IMR-90 (cell line): Measurements from ENCODE around the gene VAV1. TPM values are rescaled to one million over a fixed set of nuclear protein-coding genes. Genes with fewer than 3 reads are reported as not detected.

ENCODE experiments used
- ATAC-seq: fragments of 200-7000 bp; cut with Tn5 transposase; 2 replicates; pipeline ENCODE4 v1.9.1; 2020; ENCODE audit warnings: low read depth, mild to moderate bottlenecking, moderate library complexity
- BruUV-seq: library from RNA; stranded (reverse); fragments of 400-500 nt; replicated peaks from 2 replicates; lab custom pipeline; 2021; lab: Mats Ljungman, UMichigan
- CTCF ChIA-PET: fragments of 300-600 bp; formaldehyde crosslinking; extraction: SDS; loops from one replicate; lab custom pipeline; 2021; ENCODE audit warnings: antibody characterized with exemption; lab: Yijun Ruan, JAX
- POLR2A ChIA-PET: fragments of 300-600 bp; sonication (Branson Sonifier 250); formaldehyde crosslinking; loops from one replicate; lab custom pipeline; 2022; ENCODE audit warnings: antibody characterized with exemption; ENCODE audit not compliant: unreplicated experiment; lab: Charles Lee
- DNase-seq: peaks from one replicate; pipeline ENCODE4 v3.0.0; 2013
- H2AFZ ChIP-seq: replicated peaks from 2 replicates; pipeline ENCODE3; 2013; ENCODE audit warnings: low read length, mild to moderate bottlenecking; ENCODE audit not compliant: poor library complexity
- H2AK5ac ChIP-seq: 2 replicates; pipeline ENCODE4 v1.6.1; 2013; ENCODE audit warnings: low read depth, low read length, inconsistent platforms
- H2AK9ac ChIP-seq: replicated peaks from 2 replicates; pipeline ENCODE3; 2013; ENCODE audit warnings: mild to moderate bottlenecking, low read depth, low read length, moderate library complexity; ENCODE audit not compliant: poor library complexity
- H2BK120ac ChIP-seq: 2 replicates; pipeline ENCODE4 v1.6.1; 2013; ENCODE audit warnings: low read depth, low read length, inconsistent platforms
- H2BK15ac ChIP-seq: 3 replicates; pipeline ENCODE4 v1.6.1; 2013; ENCODE audit warnings: low read depth, low read length, inconsistent platforms
- H2BK20ac ChIP-seq: 2 replicates; pipeline ENCODE4 v1.6.1; 2013; ENCODE audit warnings: low read depth, mild to moderate bottlenecking, inconsistent platforms, low read length, moderate library complexity
- H2BK5ac ChIP-seq: 2 replicates; pipeline ENCODE4 v1.6.1; 2013; ENCODE audit warnings: mild to moderate bottlenecking, low read depth, low read length, inconsistent platforms; ENCODE audit not compliant: poor library complexity, severe bottlenecking
- H3K14ac ChIP-seq: replicated peaks from 2 replicates; pipeline ENCODE4 v1.6.1; 2013; ENCODE audit warnings: low read depth, low read length, inconsistent platforms
- H3K18ac ChIP-seq: 2 replicates; pipeline ENCODE4 v1.6.1; 2013; ENCODE audit warnings: low read depth, low read length, control low read depth
- H3K23ac ChIP-seq: 2 replicates; pipeline ENCODE4 v1.6.1; 2013; ENCODE audit warnings: low read depth, low read length, inconsistent platforms
- H3K27ac ChIP-seq: 2 replicates; pipeline ENCODE4 v1.5.1; 2013; ENCODE audit warnings: mild to moderate bottlenecking, control low read depth, low read length; ENCODE audit not compliant: insufficient read depth
- H3K27me3 ChIP-seq: 2 replicates; pipeline ENCODE4 v1.6.1; 2013; ENCODE audit warnings: low read length; ENCODE audit not compliant: control insufficient read depth, insufficient read depth
- H3K36me3 ChIP-seq: 2 replicates; pipeline ENCODE4 v1.6.1; 2013; ENCODE audit warnings: low read length, mixed read lengths; ENCODE audit not compliant: control insufficient read depth, insufficient read depth
- H3K4ac ChIP-seq: 2 replicates; pipeline ENCODE4 v1.6.1; 2013; ENCODE audit warnings: low read depth, low read length, inconsistent platforms
- H3K4me1 ChIP-seq: 2 replicates; pipeline ENCODE4 v1.6.1; 2013; ENCODE audit warnings: low read length, mixed read lengths; ENCODE audit not compliant: control insufficient read depth, insufficient read depth
- H3K4me2 ChIP-seq: 2 replicates; pipeline ENCODE4 v1.6.1; 2013; ENCODE audit warnings: low read depth, mild to moderate bottlenecking, control low read depth, low read length, moderate library complexity
- H3K4me3 ChIP-seq: 2 replicates; pipeline ENCODE4 v1.5.1; 2013; ENCODE audit warnings: low read depth, mild to moderate bottlenecking, control low read depth, low read length, moderate library complexity; ENCODE audit not compliant: insufficient read depth
- H3K56ac ChIP-seq: 2 replicates; pipeline ENCODE4 v1.6.1; 2013; ENCODE audit warnings: low read length, inconsistent platforms; ENCODE audit not compliant: insufficient read depth; ENCODE audit errors: extremely low read depth
- H3K79me1 ChIP-seq, 2 experiments: 2 replicates each; pipeline ENCODE4 v1.6.1; 2013; ENCODE audit warnings: low read length in 2 of 2, inconsistent platforms in 1 of 2, low read depth in 1 of 2
- H3K9ac ChIP-seq: 2 replicates; pipeline ENCODE4 v1.6.1; 2013; ENCODE audit warnings: low read depth, low read length, control low read depth
- H3K9me1 ChIP-seq: 2 replicates; pipeline ENCODE4 v1.6.1; 2013; ENCODE audit warnings: low read length, inconsistent platforms; ENCODE audit not compliant: insufficient read depth
- H3K9me3 ChIP-seq: 2 replicates; pipeline ENCODE4 v1.6.1; 2013; ENCODE audit warnings: low read length; ENCODE audit not compliant: control insufficient read depth, insufficient read depth
- H4K20me1 ChIP-seq: 2 replicates; pipeline ENCODE4 v1.6.1; 2013; ENCODE audit warnings: low read length, inconsistent platforms; ENCODE audit not compliant: insufficient read depth
- H4K5ac ChIP-seq: 2 replicates; pipeline ENCODE4 v1.6.1; 2013; ENCODE audit warnings: mild to moderate bottlenecking, low read depth, low read length, control low read depth
- H4K8ac ChIP-seq, 2 experiments: 2 replicates each; pipeline ENCODE4 v1.6.1; 2013; ENCODE audit warnings: low read depth in 2 of 2, low read length in 2 of 2, control low read depth in 1 of 2, inconsistent platforms in 1 of 2
- H4K91ac ChIP-seq: 2 replicates; pipeline ENCODE4 v1.6.1; 2013; ENCODE audit warnings: low read depth, low read length, inconsistent platforms; ENCODE audit not compliant: insufficient read depth
- BHLHE40 ChIP-seq: fragments of 150-350 bp; IDR thresholded peaks from 2 replicates; pipeline ENCODE4 v1.6.1; 2016; ENCODE audit warnings: mild to moderate bottlenecking, low read depth, low read length
- CHD1 ChIP-seq: IDR thresholded peaks from 2 replicates; pipeline ENCODE4 v1.6.1; 2012; ENCODE audit warnings: low read depth, low read length, improper control_type of control experiment
- ELK1 ChIP-seq: fragments of 150-350 bp; IDR thresholded peaks from 2 replicates; pipeline ENCODE4 v1.6.1; 2016; ENCODE audit warnings: low read depth, mild to moderate bottlenecking, low read length, moderate library complexity, borderline replicate concordance
- FOS ChIP-seq: fragments of 150-350 bp; IDR thresholded peaks from 2 replicates; pipeline ENCODE4 v1.6.1; 2016; ENCODE audit warnings: low read depth, low read length
- NFE2L2 ChIP-seq: fragments of 150-350 bp; IDR thresholded peaks from 2 replicates; pipeline ENCODE4 v1.6.1; 2016; ENCODE audit warnings: low read depth, mild to moderate bottlenecking, low read length
- RAD21 ChIP-seq: IDR thresholded peaks from 2 replicates; pipeline ENCODE4 v1.6.1; 2012; ENCODE audit warnings: low read length, improper control_type of control experiment
- RCOR1 ChIP-seq: IDR thresholded peaks from 2 replicates; pipeline ENCODE4 v1.6.1; 2012; ENCODE audit warnings: mild to moderate bottlenecking, low read length, improper control_type of control experiment; ENCODE audit not compliant: insufficient replicate concordance
- SMC3 ChIP-seq: fragments of 150-350 bp; IDR thresholded peaks from 2 replicates; pipeline ENCODE4 v1.6.1; 2016; ENCODE audit warnings: low read depth, mild to moderate bottlenecking, antibody characterized with exemption, low read length, moderate library complexity
- WGBS, 2 experiments: methylation state at CpG; one replicate each; pipeline versions ENCODE4 v1.1.5 to v1.1.7; 2013; ENCODE audit warnings: missing lambda C conversion rate in 2 of 2; ENCODE audit not compliant: insufficient read length in 1 of 2; ENCODE audit errors: extremely low coverage in 2 of 2; 5-methylcytosine and 5-hydroxymethylcytosine counted together
- dilution Hi-C: fragments of 300-500 bp; cut with HindIII; formaldehyde crosslinking; loops from one replicate; pipeline ENCODE4 v1.14.3; 2018; ENCODE audit warnings: low sequenced_read_pairs; ENCODE audit not compliant: unreplicated experiment
- in situ Hi-C: fragments of 300-500 bp; cut with MboI; formaldehyde crosslinking; loops from 3 replicates; pipeline ENCODE4 v1.14.3; 2019; ENCODE audit warnings: low sequenced_read_pairs, inconsistent platforms, mixed read lengths
- intact Hi-C: fragments of 100-400 bp; cut with micrococcal nuclease; formaldehyde crosslinking; loops from 2 replicates; pipeline ENCODE4 v1.10.0; 2022
- polyA plus RNA-seq, 3 experiments: library from polyadenylated mRNA; depleted of rRNA; stranded (reverse); fragments of >200 nt; gene quantifications; 2 replicates each; pipeline ENCODE4 v1.2.3, GENCODE V29; 2012; ENCODE audit warnings: low replicate concordance in 1 of 3
- total RNA-seq: library from RNA; depleted of rRNA; stranded (reverse); fragments of >200 nt; gene quantifications from 2 replicates; pipeline ENCODE4 v1.2.3, GENCODE V29; 2012

Gene VAV1
- total and polyA plus RNA-seq, 2 of the 4 experiments (the other 2 are of a cell fraction): not detected

GRCh38 chr19:6794686-6795431, 22.4 kb downstream of the VAV1 start:
- no peak overlapping the region for H2BK120ac ChIP-seq
- no peak overlapping the region for H2AK5ac ChIP-seq
- no peaks in the 10 kb centered on the region for H4K20me1 ChIP-seq
- H3K27ac ChIP-seq: no peak overlapping the region
- no peaks in the 10 kb centered on the region for H3K4me1 ChIP-seq
- intact Hi-C loops (no loop called here), in situ Hi-C loops (no loop called here), dilution Hi-C loops (no loop called here)
- H3K27me3 ChIP-seq: no peaks in the 10 kb centered on the region
- no peak overlapping the region for H4K8ac ChIP-seq
- 64% methylated on average over 5 of the region's 13 CpGs; no CpG with 5 or more reads in 1 of the 2 experiments for WGBS, 2 experiments
- no peak for ATAC-seq
- H3K4me3 ChIP-seq: no peak overlapping the region
- H3K9me1 ChIP-seq: no peaks in the 10 kb centered on the region
- no TSS peak for BruUV-seq
- no peak overlapping the region for H3K14ac ChIP-seq
- H3K79me1 ChIP-seq: no peaks in the 10 kb centered on the region
- no peak for DNase-seq
- no peaks in the 10 kb centered on the region for H3K36me3 ChIP-seq
- no peak overlapping the region for H2AK9ac ChIP-seq
- ChIA-PET CTCF (no interaction called here), POLR2A (no interaction called here)
- H3K4me2 ChIP-seq: no peak overlapping the region
- TF ChIP-seq SMC3 (no peak), FOS (no peak), ELK1 (no peak), CHD1 (no peak), NFE2L2 (no peak), BHLHE40 (no peak), RCOR1 (no peak), RAD21 (no peak)
- H3K9ac ChIP-seq: no peak overlapping the region
- H3K9me3 ChIP-seq: peaks cover 16% of the 10 kb centered on the region
- no peak overlapping the region for H3K4ac ChIP-seq
- H2BK5ac ChIP-seq: no peak overlapping the region
- no peak overlapping the region for H3K56ac ChIP-seq
- no peak overlapping the region for H4K91ac ChIP-seq
- no peak overlapping the region for H3K18ac ChIP-seq
- H2AFZ ChIP-seq: no peak overlapping the region
- no peak overlapping the region for H4K5ac ChIP-seq
- H2BK20ac ChIP-seq: no peak overlapping the region
- no peak overlapping the region for H3K23ac ChIP-seq
- H2BK15ac ChIP-seq: no peak overlapping the region
